Smooth muscle cell (in vitro differentiated cells): ENCODE results near the gene SPG21. TPM values are rescaled to one million over a fixed set of nuclear protein-coding genes. Genes with fewer than 3 reads are reported as not detected.

Experiments
- polyA plus RNA-seq: library from polyadenylated mRNA; unstranded; fragments of >200 nt; fragmentation: Nextera tagmentation; extraction: Ambion mirVana; gene quantifications from 2 replicates; pipeline ENCODE4 v1.2.1, GENCODE V29; 2016
- total RNA-seq: library from RNA; depleted of rRNA; stranded (reverse); fragments of >200 nt; gene quantifications from 2 replicates; pipeline ENCODE4 v1.2.3, GENCODE V29; 2014

The SPG21 gene
- total and polyA plus RNA-seq, 2 experiments from 2014 or later: 94.4 to 110 TPM

Other genes with a start within 250 kb of the SPG21 start
- 0.81 and 1.5 TPM in 2 replicates for gene RBPMS2, start 214.3 kb downstream of the SPG21 start, total RNA-seq
- 22.1 and 22.2 TPM in 2 replicates for gene RBPMS2, start 214.3 kb downstream of the SPG21 start, polyA plus RNA-seq
- gene PIF1, start 164.3 kb downstream of the SPG21 start, total RNA-seq: 0.40 and 1.6 TPM in 2 replicates
- gene PIF1, start 164.3 kb downstream of the SPG21 start, polyA plus RNA-seq: 1.5 TPM in 2 replicates
- gene PLEKHO2, start 148.0 kb downstream of the SPG21 start, total RNA-seq: 7.9 and 13.7 TPM in 2 replicates
- 16.3 and 20.0 TPM in 2 replicates for gene PLEKHO2, start 148.0 kb downstream of the SPG21 start, polyA plus RNA-seq
- 1.3 and 1.7 TPM in 2 replicates for gene ANKDD1A, start 78.0 kb downstream of the SPG21 start, total RNA-seq
- 2.8 and 5.6 TPM in 2 replicates for gene ANKDD1A, start 78.0 kb downstream of the SPG21 start, polyA plus RNA-seq
- gene MTFMT, start 39.7 kb upstream of the SPG21 start, total RNA-seq: 16.8 and 19.9 TPM in 2 replicates
- 11.3 and 15.5 TPM in 2 replicates for gene MTFMT, start 39.7 kb upstream of the SPG21 start, polyA plus RNA-seq
- gene SLC51B, start 55.5 kb upstream of the SPG21 start, total RNA-seq: not detected in 2 replicates
- not detected in 2 replicates for gene SLC51B, start 55.5 kb upstream of the SPG21 start, polyA plus RNA-seq
- 8.7 and 11.8 TPM in 2 replicates for gene RASL12, start 78.1 kb upstream of the SPG21 start, total RNA-seq
- gene RASL12, start 78.1 kb upstream of the SPG21 start, polyA plus RNA-seq: 14.6 and 15.0 TPM in 2 replicates
- not detected in 2 replicates for gene KBTBD13, start 86.8 kb upstream of the SPG21 start, total RNA-seq
- 0.11 and 0.66 TPM in 2 replicates for gene KBTBD13, start 86.8 kb upstream of the SPG21 start, polyA plus RNA-seq
- gene UBAP1L, start 125.3 kb upstream of the SPG21 start, total RNA-seq: 0.90 and 1.0 TPM in 2 replicates
- gene UBAP1L, start 125.3 kb upstream of the SPG21 start, polyA plus RNA-seq: 1.2 and 3.1 TPM in 2 replicates
- 13.4 and 14.3 TPM in 2 replicates for gene PDCD7, start 143.9 kb upstream of the SPG21 start, total RNA-seq
- 10.4 and 11.6 TPM in 2 replicates for gene PDCD7, start 143.9 kb upstream of the SPG21 start, polyA plus RNA-seq
- 34.8 and 46.6 TPM in 2 replicates for gene CLPX, start 195.4 kb upstream of the SPG21 start, total RNA-seq
- gene CLPX, start 195.4 kb upstream of the SPG21 start, polyA plus RNA-seq: 21.7 and 21.8 TPM in 2 replicates
- gene CILP, start 221.6 kb upstream of the SPG21 start, total RNA-seq: 84.4 and 114 TPM in 2 replicates
- gene CILP, start 221.6 kb upstream of the SPG21 start, polyA plus RNA-seq: 87.9 and 125 TPM in 2 replicates